PC-9 (cell line): Measurements from ENCODE around the gene TAS1R2.
"Not testable (repeated sequence)": the region's sequence is repeated elsewhere in the genome, so short reads cannot be mapped to it uniquely, and the experiment has no call there.

Source experiments
- CTCF ChIP-seq: fragments of 200-600 bp; sonication (generic); conservative IDR thresholded peaks from 2 replicates; pipeline ENCODE4 v1.6.1; 2017; ENCODE audit warnings: mixed run types, antibody characterized with exemption, mild to moderate bottlenecking, moderate library complexity
- EZH2 ChIP-seq: fragments of 200-600 bp; sonication (generic); IDR thresholded peaks from 2 replicates; pipeline ENCODE4 v1.8.0; 2017; ENCODE audit warnings: antibody characterized with exemption, low read depth

- TF ChIP-seq CTCF, EZH2: not testable (repeated sequence)
These were observed 27.1 kb downstream of the TAS1R2 start for GRCh38 chr1:18832319-18832718.
